SH-SY5Y (cell line): ENCODE results near the gene WDFY4.

ENCODE experiments used
- GATA2 ChIP-seq: IDR thresholded peaks from 2 replicates; pipeline ENCODE4 v1.6.1; 2011; ENCODE audit warnings: mild to moderate bottlenecking, low read depth, low read length
- GATA3 ChIP-seq: IDR thresholded peaks from 2 replicates; pipeline ENCODE4 v1.6.1; 2011; ENCODE audit warnings: low read depth, mild to moderate bottlenecking, low read length, moderate library complexity

DNA sequence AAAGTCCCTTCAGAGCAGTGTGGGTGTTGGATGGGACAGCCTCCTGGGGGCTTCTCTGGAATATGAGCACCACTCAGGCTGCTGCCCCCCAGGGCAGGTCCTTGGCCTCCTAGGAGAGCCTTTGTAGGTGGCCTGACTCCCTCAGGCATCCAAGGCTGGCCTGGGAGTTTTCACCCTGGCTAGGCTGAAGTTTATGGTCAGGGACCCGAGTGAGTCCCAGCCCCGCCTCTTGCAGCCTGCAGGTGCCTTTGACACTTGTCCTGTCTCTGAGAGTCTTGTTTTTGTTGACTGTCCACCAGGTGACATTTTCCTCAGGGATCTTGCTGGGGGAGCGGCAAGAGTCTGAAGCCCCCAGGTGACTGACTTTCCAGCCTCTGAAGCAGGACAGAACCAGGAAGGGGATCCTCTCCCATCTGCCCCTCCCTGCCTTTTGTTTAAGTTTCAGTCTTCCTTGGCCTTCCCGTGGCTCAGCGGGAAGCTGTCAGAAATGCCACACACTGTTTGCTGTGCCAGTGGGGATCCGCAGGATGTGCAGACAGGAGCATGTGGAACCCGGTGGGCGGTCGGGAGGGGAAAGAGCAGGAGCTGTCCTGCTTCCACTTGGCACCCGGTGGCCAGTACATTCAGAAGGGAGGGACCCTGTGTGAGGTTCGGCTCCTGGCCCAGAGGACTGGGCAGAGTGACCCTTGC, 195.5 kb downstream of the WDFY4 start:
- TF ChIP-seq GATA3 = no peak
- TF ChIP-seq GATA2 = no peak
